CD14-positive monocyte (primary cell): Measurements from ENCODE around the gene CA10. TPM values are rescaled to one million over a fixed set of nuclear protein-coding genes. Genes with fewer than 3 reads are reported as not detected.

ENCODE experiments used
- DNase-seq, 3 donors: peaks; one replicate each; pipeline ENCODE4 v3.0.0-alpha.2; 2011 to 2022
- H2AFZ ChIP-seq: 2 replicates; pipeline ENCODE4 v1.6.0; 2012; ENCODE audit warnings: mild to moderate bottlenecking, low read depth, low read length, inconsistent platforms; ENCODE audit not compliant: insufficient read depth, poor library complexity, severe bottlenecking
- H3K27ac ChIP-seq, 2 donors: 1 replicate in 1 of 2; 2 replicates in 1 of 2; pipeline ENCODE4 v1.5.1; 2012 to 2013; ENCODE audit warnings: low read length in 2 of 2, control low read depth in 1 of 2, inconsistent platforms in 1 of 2, low read depth in 1 of 2, mild to moderate bottlenecking in 1 of 2
- H3K27me3 ChIP-seq, 2 donors: one replicate each; pipeline versions ENCODE4 v1.6.0 to v1.6.1; 2011 to 2013; ENCODE audit warnings: low read length in 2 of 2; ENCODE audit not compliant: control insufficient read depth in 2 of 2, insufficient read depth in 2 of 2
- H3K36me3 ChIP-seq, 2 donors: replicated peaks in 1 of 2; 1 replicate in 1 of 2; 2 replicates in 1 of 2; pipeline versions ENCODE4 v1.5.1 to v1.6.1; 2012 to 2013; ENCODE audit warnings: low read length in 2 of 2, control low read depth in 1 of 2, inconsistent platforms in 1 of 2, mild to moderate bottlenecking in 1 of 2; ENCODE audit not compliant: insufficient read depth in 2 of 2, control insufficient read depth in 1 of 2
- H3K4me1 ChIP-seq, 2 donors: 1 replicate in 1 of 2; 2 replicates in 1 of 2; pipeline versions ENCODE4 v1.5.1 to v1.6.1; 2012 to 2013; ENCODE audit warnings: low read length in 2 of 2, control low read depth in 1 of 2, inconsistent platforms in 1 of 2, mild to moderate bottlenecking in 1 of 2, moderate library complexity in 1 of 2; ENCODE audit not compliant: insufficient read depth in 2 of 2, control insufficient read depth in 1 of 2
- H3K4me2 ChIP-seq: replicated peaks from 2 replicates; pipeline ENCODE3; 2012; ENCODE audit warnings: low read length, moderate library complexity, mild to moderate bottlenecking; ENCODE audit not compliant: poor library complexity, severe bottlenecking; ENCODE audit errors: extremely low read depth
- H3K4me3 ChIP-seq, 3 experiments: fragments of 200-600 bp in 1 of 3; sonication (generic) in 1 of 3; replicated peaks in 1 of 3; 1 replicate in 2 of 3; 2 replicates in 1 of 3; pipeline ENCODE4 v1.5.1; 2011 to 2013; ENCODE audit warnings: low read length in 3 of 3, mild to moderate bottlenecking in 3 of 3, control low read depth in 2 of 3, low read depth in 2 of 3, inconsistent platforms in 1 of 3, moderate library complexity in 1 of 3
- H3K79me2 ChIP-seq: 2 replicates; pipeline ENCODE4 v1.6.0; 2012; ENCODE audit warnings: mild to moderate bottlenecking, control low read depth, inconsistent platforms, low read length, moderate library complexity; ENCODE audit not compliant: insufficient read depth
- H3K9ac ChIP-seq: 2 replicates; pipeline ENCODE4 v1.6.0; 2017; ENCODE audit warnings: low read length, mild to moderate bottlenecking; ENCODE audit not compliant: insufficient read depth, poor library complexity, severe bottlenecking
- H3K9me3 ChIP-seq, 2 donors: replicated peaks in 1 of 2; 1 replicate in 1 of 2; 2 replicates in 1 of 2; pipeline versions ENCODE4 v1.5.1 to v1.6.1; 2012 to 2013; ENCODE audit warnings: low read length in 2 of 2, control low read depth in 1 of 2; ENCODE audit not compliant: control insufficient read depth in 1 of 2, insufficient read depth in 1 of 2
- H4K20me1 ChIP-seq: 2 replicates; pipeline ENCODE4 v1.6.0; 2012; ENCODE audit warnings: mild to moderate bottlenecking, low read length, control low read depth, moderate library complexity; ENCODE audit not compliant: insufficient read depth
- H3K27ac Mint-ChIP-seq, 7 donors: one replicate each; pipeline ENCODE4 v1.8.0; 2020; ENCODE audit warnings: mild to moderate bottlenecking in 7 of 7, mixed read lengths in 7 of 7, moderate library complexity in 6 of 7, inconsistent platforms in 2 of 7
- H3K27me3 Mint-ChIP-seq, 3 donors: one replicate each; pipeline ENCODE4 v1.8.0; 2021 to 2022; ENCODE audit warnings: low read depth in 3 of 3, mild to moderate bottlenecking in 3 of 3, mixed read lengths in 3 of 3, moderate library complexity in 3 of 3, inconsistent platforms in 1 of 3
- H3K36me3 Mint-ChIP-seq, 2 donors: one replicate each; pipeline ENCODE4 v1.8.0; 2020; ENCODE audit warnings: mixed read lengths in 2 of 2, inconsistent platforms in 1 of 2, mild to moderate bottlenecking in 1 of 2
- H3K4me1 Mint-ChIP-seq: one replicate; pipeline ENCODE4 v1.8.0; 2020; ENCODE audit warnings: mild to moderate bottlenecking, mixed read lengths
- H3K4me3 Mint-ChIP-seq, 2 donors: one replicate each; pipeline ENCODE4 v1.8.0; 2020; ENCODE audit warnings: mild to moderate bottlenecking in 2 of 2, mixed read lengths in 2 of 2, moderate library complexity in 1 of 2
- H3K9me3 Mint-ChIP-seq, 7 donors: one replicate each; pipeline ENCODE4 v1.8.0; 2020 to 2022; ENCODE audit warnings: mixed read lengths in 7 of 7, mild to moderate bottlenecking in 6 of 7, moderate library complexity in 6 of 7, inconsistent platforms in 2 of 7
- CTCF ChIP-seq: fragments of 200-600 bp; IDR thresholded peaks from one replicate; pipeline ENCODE4 v1.8.0; 2022; ENCODE audit warnings: antibody characterized with exemption, mild to moderate bottlenecking
- WGBS: methylation state at CpG from one replicate; pipeline ENCODE4 v1.1.5; 2013; ENCODE audit warnings: missing lambda C conversion rate; ENCODE audit not compliant: insufficient coverage; 5-methylcytosine and 5-hydroxymethylcytosine counted together
- intact Hi-C, 2 donors: fragments of 100-400 bp; cut with micrococcal nuclease; formaldehyde crosslinking; loops; one replicate each; pipeline versions ENCODE4 v1.15.0 to v1.15.1; 2023
- polyA plus RNA-seq, 3 donors: library from polyadenylated mRNA; depleted of rRNA in 1 of 3; unstranded in 2 of 3; stranded (reverse) in 1 of 3; fragments of 300-500 nt in 2 of 3; fragments of >200 nt in 1 of 3; fragmentation: Illumina TruSeq in 2 of 3; gene quantifications; 1 replicate in 2 of 3; 2 replicates in 1 of 3; pipeline ENCODE4 v1.2.3, GENCODE V29; 2012 to 2021

Gene CA10
- polyA plus RNA-seq, 3 donors = not detected

DNA sequence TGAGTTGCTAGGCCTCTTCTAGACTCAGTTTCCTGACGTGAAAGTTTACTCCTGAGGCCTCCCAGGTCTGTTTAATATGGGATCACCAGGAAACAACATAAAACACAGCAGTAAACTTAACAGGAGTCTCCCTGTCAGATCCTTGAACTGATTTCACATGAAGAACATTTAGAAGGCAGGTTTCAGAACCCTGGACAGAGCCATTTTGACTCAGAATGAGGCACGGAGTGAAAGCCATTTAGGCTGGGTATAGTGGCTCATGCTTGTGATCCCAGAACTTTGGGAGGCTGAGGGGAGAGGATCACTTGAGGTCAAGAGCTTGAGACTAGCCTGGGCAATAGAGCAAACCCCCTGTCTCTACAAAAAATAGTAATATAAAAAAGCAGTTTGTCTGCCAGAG lies 289.1 kb downstream of the CA10 start:
- H3K4me3 ChIP-seq = no peak overlapping the region
- intact Hi-C loops = no loop called here
- Mint-ChIP-seq H3K4me3 (no peak overlapping the region), H3K4me1 (no peaks in the 10 kb centered on the region), H3K36me3 (no peaks in the 10 kb centered on the region), H3K27me3 (peaks cover 0 to 1% (median 0%) of the 10 kb centered on the region in 3 donors), H3K27ac (no peak overlapping the region), H3K9me3 (no peaks in the 10 kb centered on the region)
- no peak overlapping the region for H3K4me2 ChIP-seq
- no peak overlapping the region for H3K9ac ChIP-seq
- H3K36me3 ChIP-seq = no peaks in the 10 kb centered on the region
- no peaks in the 10 kb centered on the region for H3K9me3 ChIP-seq
- no peak overlapping the region for H3K27ac ChIP-seq
- H2AFZ ChIP-seq = no peak overlapping the region
- no peak for TF ChIP-seq CTCF
- DNase-seq = no peak
- H3K4me1 ChIP-seq = no peaks in the 10 kb centered on the region
- no peaks in the 10 kb centered on the region for H3K79me2 ChIP-seq
- WGBS = 0% methylated on average over 2 of the region's 2 CpGs
- no peaks in the 10 kb centered on the region for H3K27me3 ChIP-seq
- H4K20me1 ChIP-seq = no peaks in the 10 kb centered on the region

- H3K4me1 ChIP-seq = no peaks in the 10 kb centered on the region
- Mint-ChIP-seq H3K4me3 (no peak overlapping the region), H3K4me1 (no peaks in the 10 kb centered on the region), H3K27ac (no peak overlapping the region), H3K9me3 (no peaks in the 10 kb centered on the region), H3K27me3 (peaks cover 0 to 2% (median 2%) of the 10 kb centered on the region in 3 donors), H3K36me3 (no peaks in the 10 kb centered on the region)
- H3K4me3 ChIP-seq = no peak overlapping the region
- H4K20me1 ChIP-seq = no peaks in the 10 kb centered on the region
- H3K9me3 ChIP-seq = no peaks in the 10 kb centered on the region
- no peaks in the 10 kb centered on the region for H3K27me3 ChIP-seq
- intact Hi-C loops = no loop called here
- peak; percentile 43 for TF ChIP-seq CTCF
- H2AFZ ChIP-seq = no peak overlapping the region
- H3K36me3 ChIP-seq = no peaks in the 10 kb centered on the region
- 0% methylated on average over 3 of the region's 5 CpGs for WGBS
- no peak overlapping the region for H3K27ac ChIP-seq
- no peaks in the 10 kb centered on the region for H3K79me2 ChIP-seq
- no peak overlapping the region for H3K4me2 ChIP-seq
- H3K9ac ChIP-seq = no peak overlapping the region
- DNase-seq = no peak
Observed at GRCh38 chr17:51860954-51861561, 297.5 kb downstream of the CA10 start.
